IgD-negative memory B cell (primary cell): ENCODE results near the gene AP3S2. TPM values are rescaled to one million over a fixed set of nuclear protein-coding genes. Genes with fewer than 3 reads are reported as not detected.
"Not testable (repeated sequence)": the region's sequence is repeated elsewhere in the genome, so short reads cannot be mapped to it uniquely, and the experiment has no call there.

Experiments used
- H3K27ac Mint-ChIP-seq, 3 donors: one replicate each; pipeline ENCODE4 v1.8.0; 2020 to 2022; ENCODE audit warnings: mild to moderate bottlenecking in 3 of 3, mixed read lengths in 3 of 3, moderate library complexity in 1 of 3
- H3K27me3 Mint-ChIP-seq: one replicate; pipeline ENCODE4 v1.8.0; 2021; ENCODE audit warnings: mixed read lengths
- H3K36me3 Mint-ChIP-seq: one replicate; pipeline ENCODE4 v1.8.0; 2020; ENCODE audit warnings: mild to moderate bottlenecking, mixed read lengths
- H3K4me1 Mint-ChIP-seq, 3 donors: one replicate each; pipeline ENCODE4 v1.8.0; 2020 to 2022; ENCODE audit warnings: mixed read lengths in 3 of 3, mild to moderate bottlenecking in 1 of 3
- H3K4me3 Mint-ChIP-seq, 4 donors: one replicate each; pipeline ENCODE4 v1.8.0; 2020 to 2022; ENCODE audit warnings: mild to moderate bottlenecking in 4 of 4, mixed read lengths in 4 of 4, moderate library complexity in 3 of 4
- H3K9me3 Mint-ChIP-seq, 3 donors: one replicate each; pipeline ENCODE4 v1.8.0; 2020 to 2021; ENCODE audit warnings: mixed read lengths in 3 of 3, mild to moderate bottlenecking in 1 of 3
- polyA plus RNA-seq: library from polyadenylated mRNA; unstranded; fragments of 300-500 nt; fragmentation: Illumina TruSeq; gene quantifications from one replicate; pipeline ENCODE4 v1.2.3, GENCODE V29; 2021

AP3S2 gene
- polyA plus RNA-seq, 1 donor from 2014 or later = 29.7 TPM

- H3K27ac Mint-ChIP-seq = no peak overlapping the region
- H3K4me3 Mint-ChIP-seq = peak overlapping the region in 1 of 4 donors; percentile 47
- H3K4me1 Mint-ChIP-seq = peaks cover 0 to 6% (median 0%) of the 10 kb centered on the region in 3 donors
- peaks cover 3% of the 10 kb centered on the region for H3K36me3 Mint-ChIP-seq
- H3K27me3 Mint-ChIP-seq = peaks cover 6% of the 10 kb centered on the region
- no peaks in the 10 kb centered on the region for H3K9me3 Mint-ChIP-seq
Measured at GRCh38 chr15:89802231-89802928, 91.4 kb downstream of the AP3S2 start.

- Mint-ChIP-seq H3K4me3 (no peak overlapping the region), H3K9me3 (peaks cover 0 to 3% (median 2%) of the 10 kb centered on the region in 3 donors), H3K4me1 (peaks cover 0 to 6% (median 0%) of the 10 kb centered on the region in 3 donors), H3K36me3 (peaks cover 3% of the 10 kb centered on the region), H3K27me3 (peaks cover 6% of the 10 kb centered on the region), H3K27ac (no peak overlapping the region)
Measured at GRCh38 chr15:89801471-89802195, 92.2 kb downstream of the AP3S2 start.

GRCh38 chr15:89799918-89800498 lies 93.8 kb downstream of the AP3S2 start:
- peaks cover 3% of the 10 kb centered on the region for H3K36me3 Mint-ChIP-seq
- H3K9me3 Mint-ChIP-seq = peaks cover 0 to 11% (median 2%) of the 10 kb centered on the region in 3 donors
- H3K4me1 Mint-ChIP-seq = peaks cover 0 to 6% (median 0%) of the 10 kb centered on the region in 3 donors
- no peak overlapping the region for H3K4me3 Mint-ChIP-seq
- H3K27ac Mint-ChIP-seq = no peak overlapping the region
- peaks cover 6% of the 10 kb centered on the region for H3K27me3 Mint-ChIP-seq

GRCh38 chr15:89799011-89799911 lies 94.5 kb downstream of the AP3S2 start:
- Mint-ChIP-seq H3K27ac (no peak overlapping the region), H3K4me1 (peaks cover 0 to 6% (median 0%) of the 10 kb centered on the region in 3 donors), H3K9me3 (peaks cover 2 to 11% (median 2%) of the 10 kb centered on the region in 3 donors), H3K36me3 (peaks cover 1% of the 10 kb centered on the region), H3K4me3 (no peak overlapping the region), H3K27me3 (peaks cover 6% of the 10 kb centered on the region)

GRCh38 chr15:89797678-89798201 lies 96.1 kb downstream of the AP3S2 start:
- peaks cover 1% of the 10 kb centered on the region for H3K36me3 Mint-ChIP-seq

GRCh38 chr15:89795996-89796395 lies 97.8 kb downstream of the AP3S2 start:
- Mint-ChIP-seq H3K4me1 (peaks cover 0 to 6% (median 0%) of the 10 kb centered on the region in 3 donors), H3K9me3 (peaks cover 2 to 11% (median 2%) of the 10 kb centered on the region in 3 donors), H3K4me3 (no peak overlapping the region), H3K36me3 (peaks cover 1% of the 10 kb centered on the region), H3K27me3 (no peaks in the 10 kb centered on the region), H3K27ac (no peak overlapping the region)

More at GRCh38 chr15:89797678-89798201, 96.1 kb downstream of the AP3S2 start:
- H3K9me3 Mint-ChIP-seq = peaks cover 2 to 11% (median 2%) of the 10 kb centered on the region in 3 donors
- peak overlapping the region in 1 of 4 donors; percentile 19 for H3K4me3 Mint-ChIP-seq
- H3K4me1 Mint-ChIP-seq = peaks cover 0 to 6% (median 0%) of the 10 kb centered on the region in 3 donors
- H3K27me3 Mint-ChIP-seq = peaks cover 2% of the 10 kb centered on the region
- no peak overlapping the region for H3K27ac Mint-ChIP-seq

GRCh38 chr15:89794627-89795241 lies 99.1 kb downstream of the AP3S2 start:
- Mint-ChIP-seq H3K4me3 (no peak overlapping the region), H3K27me3 (peaks cover 2% of the 10 kb centered on the region), H3K27ac (no peak overlapping the region), H3K4me1 (peaks cover 0 to 4% (median 0%) of the 10 kb centered on the region in 3 donors), H3K9me3 (peaks cover 2 to 11% (median 2%) of the 10 kb centered on the region in 3 donors), H3K36me3 (no peaks in the 10 kb centered on the region)

GRCh38 chr15:89792106-89792805 lies 101.5 kb downstream of the AP3S2 start:
- Mint-ChIP-seq H3K27me3 (peaks cover 2% of the 10 kb centered on the region), H3K4me3 (no peak overlapping the region), H3K36me3 (no peaks in the 10 kb centered on the region), H3K9me3 (peaks cover 6 to 22% (median 6%) of the 10 kb centered on the region in 3 donors), H3K4me1 (no peaks in the 10 kb centered on the region), H3K27ac (no peak overlapping the region)

- H3K4me3 Mint-ChIP-seq = no peak overlapping the region
- no peak overlapping the region for H3K27ac Mint-ChIP-seq
- H3K9me3 Mint-ChIP-seq = peaks cover 5 to 14% (median 6%) of the 10 kb centered on the region in 3 donors
- H3K27me3 Mint-ChIP-seq = peaks cover 2% of the 10 kb centered on the region
- peaks cover 3% of the 10 kb centered on the region for H3K36me3 Mint-ChIP-seq
- no peaks in the 10 kb centered on the region for H3K4me1 Mint-ChIP-seq
Measured at GRCh38 chr15:89790661-89791060, 103.1 kb downstream of the AP3S2 start.

GRCh38 chr15:89790206-89790605 lies 103.6 kb downstream of the AP3S2 start:
- no peak overlapping the region for H3K4me3 Mint-ChIP-seq
- H3K27me3 Mint-ChIP-seq = peaks cover 2% of the 10 kb centered on the region
- peaks cover 4% of the 10 kb centered on the region for H3K36me3 Mint-ChIP-seq
- H3K4me1 Mint-ChIP-seq = no peaks in the 10 kb centered on the region
- no peak overlapping the region for H3K27ac Mint-ChIP-seq
- H3K9me3 Mint-ChIP-seq = peaks cover 5 to 11% (median 6%) of the 10 kb centered on the region in 3 donors

GRCh38 chr15:89788585-89788984 lies 105.2 kb downstream of the AP3S2 start:
- H3K27me3 Mint-ChIP-seq, H3K4me3 Mint-ChIP-seq, H3K4me1 Mint-ChIP-seq, H3K36me3 Mint-ChIP-seq, H3K27ac Mint-ChIP-seq: not testable (repeated sequence)
- peaks cover 4 to 11% (median 5%) of the 10 kb centered on the region in 3 donors for H3K9me3 Mint-ChIP-seq

GRCh38 chr15:89787944-89788343 lies 105.8 kb downstream of the AP3S2 start:
- Mint-ChIP-seq H3K27ac (no peak overlapping the region), H3K4me1 (peaks cover 0 to 3% (median 2%) of the 10 kb centered on the region in 3 donors), H3K27me3 (peaks cover 2% of the 10 kb centered on the region)

GRCh38 chr15:89785774-89786140 lies 108.0 kb downstream of the AP3S2 start:
- Mint-ChIP-seq H3K4me3 (no peak overlapping the region), H3K9me3 (peaks cover 4 to 11% (median 5%) of the 10 kb centered on the region in 3 donors), H3K4me1 (peaks cover 6 to 15% (median 10%) of the 10 kb centered on the region in 3 donors), H3K27me3 (peaks cover 6% of the 10 kb centered on the region), H3K27ac (no peak overlapping the region), H3K36me3 (peaks cover 4% of the 10 kb centered on the region)

More at GRCh38 chr15:89787944-89788343, 105.8 kb downstream of the AP3S2 start:
- peaks cover 4% of the 10 kb centered on the region for H3K36me3 Mint-ChIP-seq
- H3K4me3 Mint-ChIP-seq = no peak overlapping the region
- peaks cover 4 to 11% (median 5%) of the 10 kb centered on the region in 3 donors for H3K9me3 Mint-ChIP-seq
